GM23338 (cell line): ENCODE results near the gene FXN.
"Not testable (repeated sequence)": the region's sequence is repeated elsewhere in the genome, so short reads cannot be mapped to it uniquely, and the experiment has no call there.

ENCODE experiments used
- POLR2AphosphoS5 ChIP-seq: IDR thresholded peaks from 2 replicates; pipeline ENCODE4 v1.6.1; 2016; ENCODE audit warnings: antibody characterized with exemption, low read depth
- TF ChIP-seq, protein P1 (sequence below), 2 experiments: fragments of 200-600 bp in 1 of 2; sonication (generic) in 1 of 2; conservative IDR thresholded peaks; 2 replicates each; pipeline versions ENCODE4 v1.5.1 to v1.6.1; 2016 to 2017; ENCODE audit warnings: antibody characterized with exemption in 2 of 2, low read depth in 2 of 2, mild to moderate bottlenecking in 2 of 2, moderate library complexity in 1 of 2
- TF ChIP-seq, protein P2 (sequence below): IDR thresholded peaks from one replicate; pipeline ENCODE4 v1.6.1; 2018; ENCODE audit warnings: antibody characterized with exemption; ENCODE audit not compliant: unreplicated experiment

DNA sequence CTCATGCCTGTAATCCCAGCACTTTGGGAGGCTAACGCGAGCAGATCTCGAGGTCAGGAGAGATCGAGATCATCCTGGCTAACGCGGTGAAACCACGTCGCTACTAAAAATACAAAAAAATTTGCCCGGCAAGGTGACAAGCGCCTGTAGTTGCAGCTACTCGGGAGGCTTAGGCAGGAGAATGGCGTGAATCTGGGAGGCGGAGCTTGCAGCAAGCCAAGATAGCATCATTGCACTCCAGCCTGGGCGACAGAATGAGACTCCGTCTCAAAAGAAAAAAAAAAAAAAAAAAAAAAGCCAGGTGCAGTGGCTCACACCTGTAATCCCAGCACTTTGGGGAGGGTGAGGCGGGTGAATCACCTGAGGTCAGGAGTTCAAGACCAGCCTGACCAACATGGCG lies 77.1 kb downstream of the FXN start:
- TF ChIP-seq, protein P1, sequence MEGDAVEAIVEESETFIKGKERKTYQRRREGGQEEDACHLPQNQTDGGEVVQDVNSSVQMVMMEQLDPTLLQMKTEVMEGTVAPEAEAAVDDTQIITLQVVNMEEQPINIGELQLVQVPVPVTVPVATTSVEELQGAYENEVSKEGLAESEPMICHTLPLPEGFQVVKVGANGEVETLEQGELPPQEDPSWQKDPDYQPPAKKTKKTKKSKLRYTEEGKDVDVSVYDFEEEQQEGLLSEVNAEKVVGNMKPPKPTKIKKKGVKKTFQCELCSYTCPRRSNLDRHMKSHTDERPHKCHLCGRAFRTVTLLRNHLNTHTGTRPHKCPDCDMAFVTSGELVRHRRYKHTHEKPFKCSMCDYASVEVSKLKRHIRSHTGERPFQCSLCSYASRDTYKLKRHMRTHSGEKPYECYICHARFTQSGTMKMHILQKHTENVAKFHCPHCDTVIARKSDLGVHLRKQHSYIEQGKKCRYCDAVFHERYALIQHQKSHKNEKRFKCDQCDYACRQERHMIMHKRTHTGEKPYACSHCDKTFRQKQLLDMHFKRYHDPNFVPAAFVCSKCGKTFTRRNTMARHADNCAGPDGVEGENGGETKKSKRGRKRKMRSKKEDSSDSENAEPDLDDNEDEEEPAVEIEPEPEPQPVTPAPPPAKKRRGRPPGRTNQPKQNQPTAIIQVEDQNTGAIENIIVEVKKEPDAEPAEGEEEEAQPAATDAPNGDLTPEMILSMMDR (conservative IDR thresholded peaks at IDR 0.05; ENCODE audit: low read depth in 2 of 2), result not testable (repeated sequence)
- TF ChIP-seq POLR2AphosphoS5, result not testable (repeated sequence)
- TF ChIP-seq, protein P2, sequence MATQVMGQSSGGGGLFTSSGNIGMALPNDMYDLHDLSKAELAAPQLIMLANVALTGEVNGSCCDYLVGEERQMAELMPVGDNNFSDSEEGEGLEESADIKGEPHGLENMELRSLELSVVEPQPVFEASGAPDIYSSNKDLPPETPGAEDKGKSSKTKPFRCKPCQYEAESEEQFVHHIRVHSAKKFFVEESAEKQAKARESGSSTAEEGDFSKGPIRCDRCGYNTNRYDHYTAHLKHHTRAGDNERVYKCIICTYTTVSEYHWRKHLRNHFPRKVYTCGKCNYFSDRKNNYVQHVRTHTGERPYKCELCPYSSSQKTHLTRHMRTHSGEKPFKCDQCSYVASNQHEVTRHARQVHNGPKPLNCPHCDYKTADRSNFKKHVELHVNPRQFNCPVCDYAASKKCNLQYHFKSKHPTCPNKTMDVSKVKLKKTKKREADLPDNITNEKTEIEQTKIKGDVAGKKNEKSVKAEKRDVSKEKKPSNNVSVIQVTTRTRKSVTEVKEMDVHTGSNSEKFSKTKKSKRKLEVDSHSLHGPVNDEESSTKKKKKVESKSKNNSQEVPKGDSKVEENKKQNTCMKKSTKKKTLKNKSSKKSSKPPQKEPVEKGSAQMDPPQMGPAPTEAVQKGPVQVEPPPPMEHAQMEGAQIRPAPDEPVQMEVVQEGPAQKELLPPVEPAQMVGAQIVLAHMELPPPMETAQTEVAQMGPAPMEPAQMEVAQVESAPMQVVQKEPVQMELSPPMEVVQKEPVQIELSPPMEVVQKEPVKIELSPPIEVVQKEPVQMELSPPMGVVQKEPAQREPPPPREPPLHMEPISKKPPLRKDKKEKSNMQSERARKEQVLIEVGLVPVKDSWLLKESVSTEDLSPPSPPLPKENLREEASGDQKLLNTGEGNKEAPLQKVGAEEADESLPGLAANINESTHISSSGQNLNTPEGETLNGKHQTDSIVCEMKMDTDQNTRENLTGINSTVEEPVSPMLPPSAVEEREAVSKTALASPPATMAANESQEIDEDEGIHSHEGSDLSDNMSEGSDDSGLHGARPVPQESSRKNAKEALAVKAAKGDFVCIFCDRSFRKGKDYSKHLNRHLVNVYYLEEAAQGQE, result not testable (repeated sequence)
